Keratinocyte (primary cell): ENCODE measurements around the gene WDPCP. TPM values are rescaled to one million over a fixed set of nuclear protein-coding genes. Genes with fewer than 3 reads are reported as not detected.
"Not testable (repeated sequence)": the region's sequence is repeated elsewhere in the genome, so short reads cannot be mapped to it uniquely, and the experiment has no call there.

Experiments
- DNase-seq: peaks from one replicate; pipeline ENCODE4 v3.0.0-alpha.2; 2011; ENCODE audit warnings: low read depth, missing footprints, low spot score
- FAIRE-seq: peaks from 2 replicates; lab custom pipeline; 2011; peaks lifted over from hg19 to GRCh38; lab: Jason Lieb, UNC
- H2AFZ ChIP-seq: 2 replicates; pipeline ENCODE4 v1.6.0; 2012; ENCODE audit warnings: low read length, control low read depth, inconsistent platforms; ENCODE audit not compliant: control insufficient read depth
- H3K27ac ChIP-seq: 2 replicates; pipeline ENCODE4 v1.5.1; 2011; ENCODE audit warnings: low read length; ENCODE audit not compliant: control insufficient read depth, insufficient read depth
- H3K27me3 ChIP-seq: 3 replicates; pipeline ENCODE4 v1.6.0; 2011; ENCODE audit warnings: low read length; ENCODE audit not compliant: control insufficient read depth, insufficient read depth; ENCODE audit errors: extremely low read depth
- H3K36me3 ChIP-seq, 2 experiments: 2 replicates in 1 of 2; 3 replicates in 1 of 2; pipeline ENCODE4 v1.5.1; 2011; ENCODE audit warnings: low read length in 2 of 2, mild to moderate bottlenecking in 1 of 2; ENCODE audit not compliant: control insufficient read depth in 2 of 2, insufficient read depth in 2 of 2; ENCODE audit errors: extremely low read depth in 1 of 2
- H3K4me1 ChIP-seq: 3 replicates; pipeline ENCODE4 v1.5.1; 2011; ENCODE audit warnings: low read length; ENCODE audit not compliant: control insufficient read depth, insufficient read depth; ENCODE audit errors: extremely low read depth
- H3K4me2 ChIP-seq: 3 replicates; pipeline ENCODE4 v1.6.0; 2011; ENCODE audit warnings: low read depth, low read length; ENCODE audit not compliant: control insufficient read depth, insufficient read depth; ENCODE audit errors: extremely low read depth
- H3K4me3 ChIP-seq, 3 experiments: fragments of 200-600 bp in 1 of 3; sonication (generic) in 1 of 3; 2 replicates in 2 of 3; 3 replicates in 1 of 3; pipeline ENCODE4 v1.5.1; 2011 to 2016; ENCODE audit warnings: low read length in 3 of 3, mild to moderate bottlenecking in 3 of 3, control low read depth in 2 of 3, inconsistent platforms in 1 of 3, low read depth in 1 of 3, mixed read lengths in 1 of 3, mixed run types in 1 of 3, moderate library complexity in 1 of 3; ENCODE audit not compliant: control insufficient read depth in 2 of 3, insufficient read depth in 2 of 3; ENCODE audit errors: extremely low read depth in 1 of 3
- H3K79me2 ChIP-seq: 2 replicates; pipeline ENCODE4 v1.6.0; 2012; ENCODE audit warnings: low read length; ENCODE audit not compliant: control insufficient read depth, insufficient read depth
- H3K9ac ChIP-seq: 3 replicates; pipeline ENCODE4 v1.6.0; 2011; ENCODE audit warnings: low read length; ENCODE audit not compliant: control insufficient read depth, insufficient read depth; ENCODE audit errors: extremely low read depth
- H3K9me1 ChIP-seq: 3 replicates; pipeline ENCODE4 v1.6.0; 2011; ENCODE audit warnings: low read length; ENCODE audit not compliant: control insufficient read depth, insufficient read depth; ENCODE audit errors: extremely low read depth
- H3K9me3 ChIP-seq: 2 replicates; pipeline ENCODE4 v1.5.1; 2012; ENCODE audit warnings: low read depth, low read length; ENCODE audit not compliant: control insufficient read depth
- H4K20me1 ChIP-seq: 3 replicates; pipeline ENCODE4 v1.6.0; 2011; ENCODE audit warnings: low read length; ENCODE audit not compliant: control insufficient read depth, insufficient read depth; ENCODE audit errors: extremely low read depth
- EZH2 ChIP-seq: IDR thresholded peaks from one replicate; pipeline ENCODE4 v1.6.1; 2012; ENCODE audit warnings: inconsistent platforms, mild to moderate bottlenecking, low read length, moderate library complexity
- dilution Hi-C: fragments of 300-500 bp; cut with MboI; formaldehyde crosslinking; loops from one replicate; pipeline ENCODE4 v1.7.0; 2020; ENCODE audit warnings: low sequenced_read_pairs; ENCODE audit not compliant: extremely low pct_ligation_motif_present
- polyA plus RNA-seq, 5 experiments: library from polyadenylated mRNA; depleted of rRNA in 3 of 5; stranded (reverse) in 3 of 5; stranded (forward) in 1 of 5; unstranded in 1 of 5; fragments of >200 nt; gene quantifications; 1 replicate in 1 of 5; 2 replicates in 3 of 5; 3 replicates in 1 of 5; pipeline versions ENCODE4 v1.2.1 to v1.2.3, GENCODE V29; 2011 to 2012; ENCODE audit warnings: missing spikeins in 2 of 5, low read depth in 1 of 5, low replicate concordance in 1 of 5
- TF ChIP-seq, protein P1 (sequence below), 3 experiments: IDR thresholded peaks in 1 of 3; conservative IDR thresholded peaks in 1 of 3; optimal IDR thresholded peaks in 1 of 3; 2 replicates in 2 of 3; 3 replicates in 1 of 3; pipeline versions ENCODE3 to v1.5.1; 2011; ENCODE audit warnings: low read length in 3 of 3, mild to moderate bottlenecking in 3 of 3, moderate library complexity in 2 of 3, control low read depth in 1 of 3, inconsistent platforms in 1 of 3; ENCODE audit not compliant: insufficient read depth in 2 of 3; ENCODE audit errors: extremely low read depth in 1 of 3

The WDPCP gene
- polyA plus RNA-seq, 1 donor (not counting 4 experiments of a cell fraction or from before 2014, with no cell fraction given), result 2.9 TPM

DNA sequence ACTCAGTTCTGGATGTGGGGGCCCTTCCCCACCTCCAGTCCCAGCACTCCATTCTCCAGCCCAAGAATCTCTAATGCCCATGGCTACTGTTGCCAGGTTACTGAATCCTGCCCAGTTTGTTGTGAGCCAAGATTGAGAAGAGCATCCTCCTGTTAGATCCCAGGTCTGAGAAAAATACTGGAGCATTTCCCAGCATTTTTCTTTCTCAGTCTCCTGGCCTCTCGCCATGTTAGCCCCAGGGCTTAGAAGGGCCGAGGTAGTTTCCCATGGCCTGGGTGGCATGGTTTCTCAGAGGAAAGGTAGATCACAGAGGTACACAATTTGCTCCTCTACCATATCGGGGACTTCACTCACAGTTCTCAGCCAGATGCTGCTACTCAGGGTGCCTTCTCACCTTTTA lies 401.9 kb downstream of the WDPCP start:
- H3K9ac ChIP-seq, result no peak overlapping the region
- H3K27ac ChIP-seq, result no peak overlapping the region
- H3K4me2 ChIP-seq, result no peak overlapping the region
- no peaks in the 10 kb centered on the region for H3K9me3 ChIP-seq
- no peaks in the 10 kb centered on the region for H3K36me3 ChIP-seq
- H3K4me1 ChIP-seq, result no peaks in the 10 kb centered on the region
- H4K20me1 ChIP-seq, result no peaks in the 10 kb centered on the region
- dilution Hi-C loops, result no loop called here
- H3K79me2 ChIP-seq, result no peaks in the 10 kb centered on the region
- no peaks in the 10 kb centered on the region for H3K9me1 ChIP-seq
- no peak overlapping the region for H3K4me3 ChIP-seq
- no peaks in the 10 kb centered on the region for H3K27me3 ChIP-seq
- no peak for FAIRE-seq
- H2AFZ ChIP-seq, result no peak overlapping the region
- DNase-seq, result no peak
- TF ChIP-seq EZH2, result no peak

DNA sequence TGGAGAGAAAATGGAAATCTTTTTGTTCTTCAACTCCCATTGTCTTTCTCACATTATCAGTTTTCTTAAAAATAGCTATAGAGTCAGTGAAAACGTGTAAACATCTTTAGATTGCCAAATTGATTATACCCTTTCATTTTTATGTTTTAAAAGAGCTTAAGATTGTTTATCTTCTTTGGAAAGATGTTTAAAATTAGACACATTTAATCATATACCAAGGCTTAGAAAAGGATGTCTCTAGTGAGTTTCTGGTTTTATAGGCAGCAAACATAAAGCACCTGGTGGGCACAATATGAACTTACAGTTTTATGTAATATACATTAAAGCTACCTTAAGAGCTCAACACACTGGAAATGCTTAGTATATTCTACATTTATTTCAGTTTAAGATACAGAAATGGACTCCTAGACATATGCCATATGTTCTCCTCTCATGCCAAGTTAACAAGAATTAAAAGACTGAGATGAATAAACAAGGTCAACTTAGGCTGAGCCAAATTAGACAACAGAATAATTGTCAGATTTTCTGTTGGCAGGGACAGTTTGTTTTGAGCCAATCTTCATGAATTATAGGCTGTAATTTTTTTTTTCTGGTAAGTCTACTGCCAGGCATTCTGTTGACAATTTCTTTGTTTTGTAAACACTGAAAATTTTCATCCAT lies 425.0 kb downstream of the WDPCP start:
- Histone ChIP-seq H3K79me2 (no peaks in the 10 kb centered on the region), H3K4me2 (no peak overlapping the region), H3K4me3 (no peak overlapping the region), H4K20me1 (no peaks in the 10 kb centered on the region), H3K4me1 (no peaks in the 10 kb centered on the region), H3K27me3 (no peaks in the 10 kb centered on the region), H3K36me3 (no peaks in the 10 kb centered on the region), H3K27ac (no peak overlapping the region), H3K9me3 (no peaks in the 10 kb centered on the region), H3K9me1 (no peaks in the 10 kb centered on the region), H2AFZ (no peak overlapping the region), H3K9ac (no peak overlapping the region)
- DNase-seq, result no peak
- TF ChIP-seq, protein P1, sequence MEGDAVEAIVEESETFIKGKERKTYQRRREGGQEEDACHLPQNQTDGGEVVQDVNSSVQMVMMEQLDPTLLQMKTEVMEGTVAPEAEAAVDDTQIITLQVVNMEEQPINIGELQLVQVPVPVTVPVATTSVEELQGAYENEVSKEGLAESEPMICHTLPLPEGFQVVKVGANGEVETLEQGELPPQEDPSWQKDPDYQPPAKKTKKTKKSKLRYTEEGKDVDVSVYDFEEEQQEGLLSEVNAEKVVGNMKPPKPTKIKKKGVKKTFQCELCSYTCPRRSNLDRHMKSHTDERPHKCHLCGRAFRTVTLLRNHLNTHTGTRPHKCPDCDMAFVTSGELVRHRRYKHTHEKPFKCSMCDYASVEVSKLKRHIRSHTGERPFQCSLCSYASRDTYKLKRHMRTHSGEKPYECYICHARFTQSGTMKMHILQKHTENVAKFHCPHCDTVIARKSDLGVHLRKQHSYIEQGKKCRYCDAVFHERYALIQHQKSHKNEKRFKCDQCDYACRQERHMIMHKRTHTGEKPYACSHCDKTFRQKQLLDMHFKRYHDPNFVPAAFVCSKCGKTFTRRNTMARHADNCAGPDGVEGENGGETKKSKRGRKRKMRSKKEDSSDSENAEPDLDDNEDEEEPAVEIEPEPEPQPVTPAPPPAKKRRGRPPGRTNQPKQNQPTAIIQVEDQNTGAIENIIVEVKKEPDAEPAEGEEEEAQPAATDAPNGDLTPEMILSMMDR (optimal IDR thresholded peaks at IDR 0.05 in 1 of 3, IDR thresholded peaks at IDR 0.05 in 1 of 3, conservative IDR thresholded peaks at IDR 0.05 in 1 of 3; ENCODE audit: extremely low read depth in 1 of 3, insufficient read depth in 2 of 3, low read length in 3 of 3), result no peak
- no peak for TF ChIP-seq EZH2
- FAIRE-seq, result no peak
- dilution Hi-C loops, result no loop called here

DNA sequence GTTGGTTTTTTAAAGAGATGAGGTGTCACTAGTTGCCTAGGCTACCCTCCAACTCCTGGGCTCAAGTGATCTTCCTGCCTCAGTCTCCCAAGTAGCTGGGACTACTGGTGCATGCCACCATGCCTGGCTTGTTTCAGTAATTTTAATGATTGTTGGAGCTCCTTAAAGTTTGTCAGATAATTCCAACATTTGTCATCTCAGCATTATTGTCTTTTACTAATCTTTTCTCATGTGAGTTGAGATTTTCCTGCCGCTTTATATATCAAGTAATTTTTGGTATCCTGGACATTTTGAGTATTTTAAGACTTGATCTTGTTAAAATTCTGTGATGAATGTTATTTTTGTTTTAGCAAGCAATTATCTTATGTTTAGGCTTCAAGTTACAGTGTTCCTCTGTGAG lies 429.0 kb downstream of the WDPCP start:
- H3K9me3 ChIP-seq, result no peaks in the 10 kb centered on the region
- no peak overlapping the region for H3K4me2 ChIP-seq
- no peak for FAIRE-seq
- no peak for DNase-seq
- no peak overlapping the region for H2AFZ ChIP-seq
- H3K4me1 ChIP-seq, result no peaks in the 10 kb centered on the region
- dilution Hi-C loops, result no loop called here
- no peak overlapping the region for H3K27ac ChIP-seq
- no peaks in the 10 kb centered on the region for H3K79me2 ChIP-seq
- no peaks in the 10 kb centered on the region for H3K9me1 ChIP-seq
- no peak overlapping the region for H3K9ac ChIP-seq
- no peaks in the 10 kb centered on the region for H3K36me3 ChIP-seq
- no peak overlapping the region for H3K4me3 ChIP-seq
- no peaks in the 10 kb centered on the region for H4K20me1 ChIP-seq
- no peaks in the 10 kb centered on the region for H3K27me3 ChIP-seq
- TF ChIP-seq EZH2, result no peak
- TF ChIP-seq, protein P1 (optimal IDR thresholded peaks at IDR 0.05 in 1 of 3, IDR thresholded peaks at IDR 0.05 in 1 of 3, conservative IDR thresholded peaks at IDR 0.05 in 1 of 3; ENCODE audit: extremely low read depth in 1 of 3, insufficient read depth in 2 of 3, low read length in 3 of 3), result no peak

DNA sequence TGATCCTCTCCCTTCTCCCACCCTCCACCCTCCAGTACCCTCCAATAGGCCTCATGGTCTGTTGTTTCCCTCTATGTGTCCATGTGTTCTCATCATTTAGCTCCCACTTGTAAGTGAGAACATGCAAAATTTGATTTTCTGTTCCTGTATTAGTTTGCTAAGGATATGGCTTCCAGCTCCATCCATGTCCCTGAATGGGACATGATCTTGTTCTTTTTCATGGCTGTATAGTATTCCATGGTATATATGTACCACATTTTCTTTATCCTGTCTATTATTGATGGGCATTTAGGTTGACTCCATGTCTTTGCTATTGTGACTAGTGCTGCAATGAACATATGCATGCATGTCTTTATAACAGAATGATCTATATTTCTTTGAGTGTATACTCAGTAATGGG lies 451.6 kb downstream of the WDPCP start:
- H4K20me1 ChIP-seq, H2AFZ ChIP-seq, H3K27ac ChIP-seq, H3K4me2 ChIP-seq, H3K36me3 ChIP-seq, H3K4me3 ChIP-seq, DNase-seq, dilution Hi-C loops, H3K4me1 ChIP-seq, H3K27me3 ChIP-seq, FAIRE-seq, H3K9ac ChIP-seq, H3K9me3 ChIP-seq, H3K79me2 ChIP-seq, H3K9me1 ChIP-seq: not testable (repeated sequence)
